ENCODE measurements around the gene DGKB.

DNA sequence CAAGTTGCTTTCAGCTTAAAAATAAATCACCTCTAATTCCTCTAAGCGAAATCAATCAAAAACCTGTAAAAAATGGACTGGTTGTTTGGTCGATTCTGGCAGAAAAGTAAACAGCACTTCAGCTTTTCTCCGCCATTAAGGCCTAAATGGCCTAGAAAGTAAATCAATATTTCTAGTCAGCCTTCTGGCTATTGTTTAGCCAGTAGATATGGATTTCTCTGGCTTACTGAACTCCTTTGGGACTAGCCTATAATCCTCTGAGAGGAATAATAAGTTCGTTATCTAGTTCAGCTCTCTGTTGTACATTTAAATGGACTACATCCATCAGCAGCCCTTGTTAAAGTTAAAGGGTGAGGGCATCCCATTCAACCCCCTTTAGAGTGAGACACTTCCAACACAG lies 513.0 kb downstream of the DGKB start:
- TF ChIP-seq, protein P1, sequence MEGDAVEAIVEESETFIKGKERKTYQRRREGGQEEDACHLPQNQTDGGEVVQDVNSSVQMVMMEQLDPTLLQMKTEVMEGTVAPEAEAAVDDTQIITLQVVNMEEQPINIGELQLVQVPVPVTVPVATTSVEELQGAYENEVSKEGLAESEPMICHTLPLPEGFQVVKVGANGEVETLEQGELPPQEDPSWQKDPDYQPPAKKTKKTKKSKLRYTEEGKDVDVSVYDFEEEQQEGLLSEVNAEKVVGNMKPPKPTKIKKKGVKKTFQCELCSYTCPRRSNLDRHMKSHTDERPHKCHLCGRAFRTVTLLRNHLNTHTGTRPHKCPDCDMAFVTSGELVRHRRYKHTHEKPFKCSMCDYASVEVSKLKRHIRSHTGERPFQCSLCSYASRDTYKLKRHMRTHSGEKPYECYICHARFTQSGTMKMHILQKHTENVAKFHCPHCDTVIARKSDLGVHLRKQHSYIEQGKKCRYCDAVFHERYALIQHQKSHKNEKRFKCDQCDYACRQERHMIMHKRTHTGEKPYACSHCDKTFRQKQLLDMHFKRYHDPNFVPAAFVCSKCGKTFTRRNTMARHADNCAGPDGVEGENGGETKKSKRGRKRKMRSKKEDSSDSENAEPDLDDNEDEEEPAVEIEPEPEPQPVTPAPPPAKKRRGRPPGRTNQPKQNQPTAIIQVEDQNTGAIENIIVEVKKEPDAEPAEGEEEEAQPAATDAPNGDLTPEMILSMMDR (IDR thresholded peaks at IDR 0.05): no peak
- TF ChIP-seq TAF1 (IDR thresholded peaks at IDR 0.05; ENCODE audit: borderline replicate concordance, low read depth, low read length) (no peak), EP300 (IDR thresholded peaks at IDR 0.05; ENCODE audit: borderline replicate concordance in 1 of 2, low read depth in 1 of 2, low read length in 1 of 2) (no peak)

All from SK-N-SH (cell line).